HTR-8/SVneo (cell line): Measurements from ENCODE around the gene ACAP2.

Experiments
- DNase-seq: peaks from one replicate; pipeline ENCODE4 v3.0.0; 2011; ENCODE audit warnings: low spot score, mixed read lengths; ENCODE audit not compliant: insufficient read length
- FAIRE-seq: peaks from 2 replicates; lab custom pipeline; 2011; peaks lifted over from hg19 to GRCh38; lab: Jason Lieb, UNC

The ACAP2 gene

DNA sequence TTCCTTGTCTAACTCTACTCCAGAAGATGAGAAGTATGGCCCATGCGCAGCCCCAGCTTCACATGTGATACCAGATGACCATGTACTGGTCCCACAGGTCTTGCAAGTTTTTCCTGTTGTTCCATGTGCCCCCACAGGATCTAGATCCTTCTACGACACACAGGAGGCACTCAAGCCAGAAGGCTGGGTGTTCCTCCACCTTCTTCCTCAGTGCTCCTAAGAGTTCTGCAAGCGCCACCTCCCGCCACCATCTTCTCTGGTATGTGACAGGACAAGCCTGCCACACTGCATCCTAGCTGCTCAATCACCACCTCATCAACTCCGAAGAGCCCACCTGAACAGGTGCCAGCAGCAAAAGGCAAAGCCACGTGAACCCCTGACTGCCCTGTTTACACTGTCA, 214.9 kb downstream of the ACAP2 start:
- no peak for DNase-seq

DNA sequence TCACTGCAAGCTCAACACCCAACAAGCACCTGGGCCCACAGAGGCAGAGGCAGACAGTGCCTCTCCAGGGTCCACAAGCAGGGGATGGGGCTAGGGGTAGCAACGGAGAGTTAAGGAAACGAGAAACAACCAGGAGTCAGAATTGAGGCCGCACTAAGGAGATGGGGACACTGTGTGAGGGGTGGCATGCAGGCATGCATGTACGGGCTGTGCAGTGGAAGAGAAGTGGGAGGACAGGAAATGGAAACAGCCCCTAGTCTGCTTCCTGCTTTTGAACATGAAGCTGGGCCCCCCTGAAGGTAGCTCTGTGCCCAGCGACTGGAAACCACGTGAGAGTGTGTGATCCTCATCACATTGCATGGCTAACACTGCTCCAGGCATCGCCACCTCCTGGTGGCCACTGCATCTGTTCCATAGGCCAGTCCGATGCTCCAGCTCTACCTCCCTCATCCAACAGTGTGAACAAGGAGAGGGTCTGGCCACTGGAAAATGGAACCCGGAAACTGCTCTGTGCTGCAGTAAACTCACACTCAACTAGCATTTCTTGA, 215.8 kb downstream of the ACAP2 start:
- FAIRE-seq = peak; percentile 9
- DNase-seq = peak; percentile 35

More for the DNA sequence above, 214.9 kb downstream of the ACAP2 start:
- no peak for FAIRE-seq

DNA sequence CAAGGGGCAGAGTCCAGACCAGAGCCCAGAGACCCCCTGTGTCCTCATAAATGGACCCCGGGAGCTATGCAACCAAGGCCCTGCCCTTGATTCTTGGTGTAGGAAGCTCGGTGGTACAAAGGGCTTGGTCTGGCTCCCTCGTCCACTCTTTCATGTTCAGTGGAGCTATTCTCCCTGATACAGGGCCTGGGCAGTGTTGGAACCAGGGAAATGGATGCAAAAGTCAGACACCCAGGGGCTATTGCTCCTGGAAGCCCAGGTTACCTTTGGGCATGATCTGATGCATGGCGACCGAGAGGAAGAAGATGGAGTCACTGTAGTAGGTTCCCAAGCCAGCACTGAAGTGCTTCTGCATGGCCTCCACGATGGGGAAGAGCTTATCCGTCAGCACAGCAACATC, 216.4 kb downstream of the ACAP2 start:
- FAIRE-seq (no peak), DNase-seq (no peak)

DNA sequence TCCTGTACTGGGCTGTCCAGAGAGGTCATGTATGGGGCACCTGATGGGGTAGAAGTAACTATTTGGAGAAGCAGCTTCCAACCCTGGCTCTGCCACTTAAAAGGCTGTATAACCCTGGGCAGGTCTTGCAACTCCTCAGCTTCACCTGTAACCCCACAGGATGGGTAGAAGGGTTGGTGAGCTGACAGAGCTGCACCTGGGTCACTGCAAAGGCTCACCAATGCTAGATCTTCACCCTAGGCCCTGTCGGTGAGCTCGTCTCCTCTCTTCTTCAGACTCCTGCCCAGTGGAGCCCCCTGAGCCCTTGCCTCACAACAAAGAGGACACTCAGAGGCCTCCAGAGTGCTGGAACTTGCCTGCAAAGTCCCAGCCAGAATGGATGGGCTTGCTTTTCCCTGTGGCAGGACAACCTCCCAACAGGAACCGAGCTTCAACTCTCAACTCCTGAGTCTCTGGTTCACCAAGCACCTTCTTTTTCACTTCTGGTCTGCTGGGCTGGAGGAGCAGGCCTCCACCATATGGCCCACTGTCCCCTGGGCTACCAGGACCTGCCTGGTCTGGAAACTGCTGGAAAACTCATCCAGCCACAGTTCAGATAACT, 217.7 kb downstream of the ACAP2 start:
- no peak for FAIRE-seq

More for the DNA sequence above, 217.7 kb downstream of the ACAP2 start:
- DNase-seq = no peak
